H1 (cell line): ENCODE measurements around the gene DCAF15. TPM values are rescaled to one million over a fixed set of nuclear protein-coding genes. Genes with fewer than 3 reads are reported as not detected.

Experiments used
- CEBPB ChIP-seq: IDR thresholded peaks from 2 replicates; pipeline ENCODE4 v1.6.1; 2012; ENCODE audit warnings: low read depth, low read length
- CTBP2 ChIP-seq: IDR thresholded peaks from 2 replicates; pipeline ENCODE4 v1.7.0; 2011; ENCODE audit warnings: borderline replicate concordance, mild to moderate bottlenecking, moderate library complexity, mixed read lengths, low read length; ENCODE audit not compliant: insufficient read depth, insufficient read length
- EGR1 ChIP-seq: IDR thresholded peaks from 2 replicates; pipeline ENCODE4 v1.6.1; 2011; ENCODE audit warnings: low read depth, low read length, borderline replicate concordance
- FOSL1 ChIP-seq: IDR thresholded peaks from 2 replicates; pipeline ENCODE4 v1.6.1; 2011; ENCODE audit warnings: mild to moderate bottlenecking, low read depth, low read length, moderate library complexity; ENCODE audit not compliant: insufficient read depth
- HDAC6 ChIP-seq: IDR thresholded peaks from one replicate; pipeline ENCODE4 v1.7.1; 2012; ENCODE audit warnings: low read depth, mild to moderate bottlenecking, inconsistent platforms, low read length, moderate library complexity
- KDM1A ChIP-seq: fragments of 200-600, 300-600 bp; sonication (generic); IDR thresholded peaks from 2 replicates; pipeline ENCODE4 v1.7.1; 2016; ENCODE audit warnings: mild to moderate bottlenecking, low read length, borderline replicate concordance
- RNF2 ChIP-seq: fragments of 200-900, 300-1000 bp; sonication (generic); IDR thresholded peaks from 2 replicates; pipeline ENCODE4 v1.7.1; 2016; ENCODE audit warnings: borderline replicate concordance, low read depth, mild to moderate bottlenecking, antibody characterized with exemption, low read length; ENCODE audit not compliant: poor library complexity, severe bottlenecking; ENCODE audit errors: missing control alignments
- RXRA ChIP-seq: IDR thresholded peaks from 2 replicates; pipeline ENCODE4 v1.6.1; 2011; ENCODE audit warnings: low read depth, mild to moderate bottlenecking, low read length, moderate library complexity; ENCODE audit not compliant: insufficient read depth
- TAF1 ChIP-seq: IDR thresholded peaks from 2 replicates; pipeline ENCODE4 v1.6.1; 2011; ENCODE audit warnings: mild to moderate bottlenecking, low read depth, low read length
- TAF7 ChIP-seq: optimal IDR thresholded peaks from 2 replicates; pipeline ENCODE3; 2011; ENCODE audit warnings: low read depth, mild to moderate bottlenecking, inconsistent platforms, low read length, moderate library complexity, borderline replicate concordance
- polyA plus RNA-seq, 7 experiments: library from polyadenylated mRNA; depleted of rRNA in 3 of 7; stranded (reverse) in 5 of 7; unstranded in 2 of 7; fragments of >200 nt in 5 of 7; fragments of 200-250 nt in 2 of 7; gene quantifications; 1 replicate in 5 of 7; 2 replicates in 1 of 7; 4 replicates in 1 of 7; pipeline versions ENCODE4 v1.2.1 to v1.2.3, GENCODE V29; 2011 to 2013; ENCODE audit warnings: missing spikeins in 2 of 7, mixed read lengths in 2 of 7
- total RNA-seq: library from RNA; stranded (reverse); fragmentation: NEBNext Ultra II Directional; extraction: Animal tissue kit (Norgen Biotek cat#: 25700); gene quantifications from 2 replicates; pipeline ENCODE4 v1.2.1, GENCODE V29; 2021

Gene DCAF15
- total and polyA plus RNA-seq, 2 of the 8 experiments (the other 6 are each of a cell fraction or from before 2014, with no cell fraction given) = 68.7 to 80.8 TPM

GRCh38 chr19:13995017-13995728, 42.9 kb downstream of the DCAF15 start (continued):
- TF ChIP-seq CTBP2 = no peak
- TF ChIP-seq RNF2 = no peak
- TF ChIP-seq TAF7 = no peak
- TF ChIP-seq CEBPB = no peak
- TF ChIP-seq KDM1A = no peak
- TF ChIP-seq HDAC6 = no peak
- no peak for TF ChIP-seq TAF1
- TF ChIP-seq RXRA = no peak
- no peak for TF ChIP-seq EGR1
- TF ChIP-seq FOSL1 = no peak
